GM19397 (cell line): ENCODE measurements around the gene KANK2.
"Not testable (repeated sequence)": the region's sequence is repeated elsewhere in the genome, so short reads cannot be mapped to it uniquely, and the experiment has no call there.

ENCODE experiments used
- ATAC-seq: cut with Tn5 transposase; IDR thresholded peaks from one replicate; pipeline ENCODE4 v1.9.1; 2021; ENCODE audit warnings: mild to moderate bottlenecking, moderate library complexity; ENCODE audit not compliant: unreplicated experiment

Gene KANK2

GRCh38 chr19:11175920-11176319 is 21.4 kb downstream of the KANK2 start:
- ATAC-seq: no peak

DNA sequence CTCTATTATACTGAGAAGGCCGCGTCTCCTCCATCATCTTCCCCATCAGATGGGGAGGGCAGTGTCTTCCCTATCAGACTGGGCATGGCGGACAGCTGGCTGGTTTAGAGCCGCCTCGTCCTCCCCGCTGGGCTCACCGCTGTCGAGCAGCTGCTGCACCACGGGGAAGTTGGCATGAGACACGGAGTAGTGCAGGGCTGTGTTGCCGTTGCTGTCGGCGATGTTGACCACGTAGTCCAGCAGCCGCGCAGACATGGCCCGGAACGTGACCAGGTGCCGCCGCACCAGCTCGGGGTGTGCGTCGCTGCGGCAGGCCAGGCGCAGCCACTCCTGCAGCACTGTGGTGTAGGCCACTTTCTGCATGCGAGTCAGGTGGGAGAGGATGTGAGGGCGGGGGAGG is 23.0 kb downstream of the KANK2 start:
- no peak for ATAC-seq

DNA sequence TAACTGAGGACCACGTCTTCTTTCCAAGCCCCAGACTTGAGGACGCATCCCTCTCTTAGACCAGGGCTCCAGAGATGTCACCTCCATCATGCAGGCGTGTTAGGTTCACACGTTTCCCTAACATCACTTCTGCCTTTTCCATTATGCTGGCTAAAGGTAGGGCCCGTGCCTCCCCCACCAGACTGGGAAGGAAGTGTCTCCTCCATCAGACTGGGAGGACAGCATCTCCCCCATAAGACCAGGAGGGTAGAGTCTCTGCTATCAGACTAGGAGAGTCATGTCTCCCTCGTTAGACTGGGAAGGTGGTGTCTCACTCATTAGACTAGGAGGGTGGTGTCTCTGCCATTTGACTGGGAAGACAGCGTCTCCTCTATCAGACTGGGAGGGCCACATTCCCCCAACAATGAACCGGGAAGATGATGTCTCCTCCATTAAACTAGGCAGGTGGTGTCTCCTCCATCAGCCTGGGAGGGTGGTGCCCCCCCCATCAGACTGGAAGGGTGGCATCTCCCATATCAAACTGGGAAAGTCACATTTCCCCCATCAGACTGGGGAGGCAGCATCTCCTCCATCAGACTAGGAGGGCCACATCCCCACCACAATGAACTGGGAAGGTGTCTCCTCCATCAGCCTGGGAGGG is 23.7 kb downstream of the KANK2 start:
- no peak for ATAC-seq

DNA sequence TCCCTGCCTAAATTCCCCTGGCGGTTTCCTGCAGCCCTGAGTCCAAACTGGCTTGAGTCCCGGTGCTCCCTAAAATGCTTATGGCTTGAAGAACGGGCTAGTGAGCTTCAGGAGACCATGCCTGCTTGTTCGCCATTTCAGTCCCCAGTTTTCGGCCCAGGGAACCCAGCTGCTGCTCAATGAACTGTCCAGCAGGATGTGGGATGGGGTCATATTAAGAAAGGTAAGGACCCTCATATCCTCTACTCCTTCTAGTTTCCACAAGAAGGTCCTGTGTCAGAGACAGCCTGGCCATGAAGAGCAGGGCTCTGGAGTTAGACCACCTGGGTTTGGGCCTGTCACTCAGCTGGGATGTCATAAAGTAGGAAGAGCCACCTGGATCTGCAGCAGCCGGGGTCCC is 24.8 kb downstream of the KANK2 start:
- no peak for ATAC-seq

GRCh38 chr19:11171144-11171543 is 26.2 kb downstream of the KANK2 start:
- no peak for ATAC-seq

DNA sequence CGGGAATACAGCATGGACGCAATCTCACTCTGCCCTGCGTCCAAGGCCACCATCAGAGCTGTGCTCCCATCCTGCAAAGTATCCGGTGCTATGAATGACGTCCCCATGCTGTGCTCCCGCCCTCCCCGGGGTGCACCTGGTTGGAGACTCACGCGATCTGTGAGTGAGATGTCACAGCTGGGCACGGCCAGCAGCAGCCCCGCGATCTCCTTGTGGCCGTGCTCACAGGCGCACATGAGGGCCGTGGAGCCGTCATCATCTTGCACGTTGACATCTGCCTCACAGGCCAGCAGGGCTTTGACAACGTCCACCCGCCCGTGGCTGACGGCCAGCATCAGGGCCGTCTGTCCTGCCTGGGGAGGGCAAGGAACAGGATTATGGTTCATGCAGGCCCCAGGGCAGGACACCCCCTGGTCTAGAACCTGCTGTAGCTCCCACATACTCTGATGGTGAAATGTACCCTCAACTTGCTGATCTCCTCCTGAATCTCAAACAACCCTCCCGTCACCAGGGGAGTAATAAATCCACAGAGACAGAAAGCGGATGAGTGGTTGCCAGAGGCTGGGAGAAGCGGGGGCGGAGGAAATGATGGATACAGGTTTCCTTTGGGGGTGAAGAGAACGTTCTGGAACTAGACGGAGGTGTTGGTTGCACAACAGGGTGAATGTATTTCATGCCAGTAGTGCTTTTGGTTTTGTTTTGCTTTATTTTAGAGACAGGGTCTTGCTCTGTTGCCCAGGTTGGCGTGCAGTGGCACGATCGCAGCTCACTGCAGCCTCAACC is 27.3 kb downstream of the KANK2 start:
- ATAC-seq: no peak

GRCh38 chr19:11168568-11168967 is 28.8 kb downstream of the KANK2 start:
- no peak for ATAC-seq

DNA sequence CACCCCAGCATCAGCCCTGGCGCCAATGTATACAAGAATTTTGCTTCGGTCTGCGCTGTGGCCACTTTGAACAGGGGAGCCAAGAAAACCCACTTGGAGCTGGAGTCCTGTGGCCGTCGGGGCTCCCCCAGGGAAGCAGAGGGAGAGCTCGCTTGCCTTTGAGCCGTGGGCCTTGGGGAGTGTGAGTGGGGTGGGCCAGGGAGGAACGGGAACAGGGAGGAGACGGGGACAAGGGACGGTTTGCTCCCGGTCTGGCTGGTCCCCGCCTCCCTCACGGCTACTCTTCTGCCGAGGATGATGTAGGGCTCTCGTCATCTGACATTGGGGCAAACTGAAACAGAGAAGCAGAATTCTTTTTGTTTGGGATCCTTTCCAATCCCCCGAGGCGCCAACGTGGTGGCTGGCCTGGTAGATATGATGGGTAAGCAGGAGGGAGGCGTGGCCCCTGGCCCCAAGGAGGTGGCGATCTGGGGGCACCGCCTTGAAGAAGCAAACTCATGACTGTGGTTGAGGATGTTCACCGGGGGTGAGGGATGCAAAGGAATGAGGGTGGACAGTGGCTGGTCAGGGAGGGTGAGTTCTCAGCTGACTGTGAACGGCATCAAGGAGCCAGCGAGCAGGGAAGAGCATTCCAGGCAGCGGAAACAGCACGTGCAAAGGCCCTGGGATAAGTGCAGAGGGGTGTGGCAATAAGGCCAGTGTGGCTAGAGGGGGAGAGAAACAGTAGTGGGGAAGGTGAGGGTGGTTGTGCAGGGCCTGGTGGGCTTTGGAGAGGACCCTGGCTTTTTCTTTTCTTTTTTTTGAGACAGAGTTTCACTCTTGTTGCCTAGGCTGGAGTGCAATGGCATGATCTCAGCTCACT is 30.8 kb downstream of the KANK2 start:
- ATAC-seq: no peak

GRCh38 chr19:11165486-11166030 is 31.8 kb downstream of the KANK2 start:
- ATAC-seq: no peak

DNA sequence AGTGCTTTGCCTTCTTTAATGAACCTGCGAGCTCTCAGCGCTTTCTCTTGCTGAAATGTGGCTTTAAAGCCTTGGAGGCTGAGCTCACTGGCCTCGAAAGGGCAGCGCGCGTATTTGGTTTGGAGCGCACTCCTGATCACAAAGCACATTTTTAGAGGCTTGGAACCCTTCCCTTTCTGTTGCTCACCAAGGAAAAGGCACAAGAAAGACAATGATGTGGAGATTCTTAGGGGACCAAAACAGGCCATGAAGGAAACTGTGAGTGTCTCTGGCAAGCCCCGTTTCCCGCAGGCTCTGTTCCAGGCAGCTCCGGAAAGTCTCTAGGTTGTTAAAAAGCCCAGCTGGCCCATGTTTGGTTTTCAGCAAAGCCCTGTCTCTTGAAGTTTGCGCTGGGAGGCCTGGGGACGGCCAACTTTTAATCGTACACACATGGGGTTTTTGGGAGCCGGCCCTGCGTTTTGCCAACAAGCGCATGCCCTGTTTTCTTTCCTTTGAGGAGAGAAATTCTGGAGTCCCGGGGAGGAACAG is 32.4 kb downstream of the KANK2 start:
- no peak for ATAC-seq

DNA sequence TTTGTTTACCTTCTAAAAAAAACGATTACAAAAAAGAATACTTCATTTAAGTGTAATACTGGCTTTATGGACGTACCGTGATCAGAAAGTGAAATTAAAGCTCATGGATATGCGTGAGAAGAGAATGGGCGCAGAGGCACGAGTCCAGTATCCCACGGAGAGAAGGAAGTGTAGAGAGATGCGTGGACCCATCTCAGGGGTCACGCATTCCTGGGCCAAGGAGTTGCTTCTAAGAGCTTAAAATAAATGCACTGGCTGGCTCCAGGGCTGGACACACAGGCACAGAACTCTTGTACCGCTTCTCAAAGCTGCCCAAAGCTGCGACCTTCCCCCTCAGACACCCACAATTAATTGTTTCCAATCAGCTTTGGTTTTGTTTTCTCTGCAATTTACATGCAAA is 33.0 kb downstream of the KANK2 start:
- no peak for ATAC-seq

GRCh38 chr19:11160440-11160768 is 36.9 kb downstream of the KANK2 start:
- ATAC-seq: not testable (repeated sequence)

DNA sequence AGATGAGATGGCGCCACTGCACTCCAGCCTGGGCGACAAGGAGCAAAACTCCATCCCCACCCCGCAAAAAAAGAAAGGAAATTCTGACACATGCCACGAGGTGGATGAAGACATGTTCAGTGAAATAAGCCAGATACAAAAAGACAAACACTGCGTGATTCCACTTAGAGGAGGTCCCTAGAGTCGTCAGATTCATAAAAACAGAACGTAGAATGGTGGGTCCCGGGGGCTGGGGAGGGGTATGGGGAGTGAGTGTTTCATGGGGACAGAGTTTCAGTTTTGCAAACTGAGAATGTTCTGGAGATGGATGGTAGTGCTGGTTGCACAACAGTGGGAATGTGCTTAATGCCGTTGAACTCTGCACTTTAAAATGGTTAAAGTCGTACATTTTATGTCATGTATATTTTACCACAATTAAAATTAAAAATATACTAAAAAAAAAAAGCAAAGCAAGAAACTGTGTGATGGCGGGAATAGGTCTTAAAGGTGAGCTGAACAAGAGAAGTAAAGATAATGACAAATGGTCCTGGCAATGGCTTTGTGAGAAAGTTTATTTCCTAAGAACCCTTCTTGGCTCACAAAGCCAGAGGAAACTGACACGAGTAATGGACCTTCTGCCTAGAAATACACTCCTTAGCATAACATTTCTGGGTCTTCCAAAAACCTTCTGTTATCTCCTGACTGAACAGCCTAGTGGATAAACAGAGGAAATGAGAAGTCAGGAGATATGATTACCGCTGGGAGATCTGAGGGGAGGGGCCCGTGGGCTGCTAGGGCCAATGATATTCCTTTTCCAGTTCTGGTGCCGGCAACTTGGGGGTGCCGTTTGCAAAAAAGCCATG is 37.5 kb downstream of the KANK2 start:
- ATAC-seq: no peak

- ATAC-seq: peak; percentile 94
Observed at GRCh38 chr19:11155373-11156120, 41.8 kb downstream of the KANK2 start, which contains the start of gene SPC24. Gene SPC24, minus strand, starts transcription at chr19:11155782. Its CDS starts 6 bp downstream, at chr19:11155776.

DNA sequence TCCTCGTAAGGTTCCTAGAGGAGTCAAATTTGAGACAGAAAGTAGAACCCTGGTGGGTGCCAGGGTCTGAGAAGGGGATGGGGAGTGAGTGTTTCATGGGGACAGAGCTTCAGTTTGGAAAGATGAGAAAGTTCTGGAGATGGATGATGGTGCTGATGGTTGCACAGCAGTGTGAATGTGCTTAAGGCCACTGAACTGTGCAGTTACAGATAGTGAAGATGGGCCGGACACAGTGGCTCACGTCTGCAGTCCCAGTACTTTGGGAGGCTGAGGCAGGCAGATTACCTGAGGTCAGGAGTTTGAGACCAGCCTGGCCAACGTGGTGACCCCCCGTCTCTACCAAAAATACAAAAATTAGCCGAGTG is 42.7 kb downstream of the KANK2 start:
- no peak for ATAC-seq

- no peak for ATAC-seq
Observed at GRCh38 chr19:11152318-11153062, 44.9 kb downstream of the KANK2 start.

DNA sequence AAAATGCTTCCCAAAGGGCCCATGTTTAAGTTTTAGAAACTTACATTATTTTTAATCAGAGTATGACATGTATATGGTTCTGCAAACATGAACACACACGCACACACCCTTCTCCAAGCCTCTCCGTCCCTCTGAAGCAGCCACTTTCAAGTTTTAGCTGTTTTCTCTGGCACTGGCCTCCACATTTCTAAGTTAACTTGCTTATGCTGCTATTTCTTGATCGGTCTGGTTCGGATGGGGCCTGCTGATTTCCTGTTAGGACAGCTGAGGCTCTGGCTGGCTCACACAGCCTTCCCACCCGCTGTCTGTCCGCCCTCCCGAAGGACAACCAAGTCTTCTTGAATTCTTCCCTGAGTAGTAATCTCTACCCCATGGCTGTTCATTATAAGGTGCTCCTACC is 46.2 kb downstream of the KANK2 start:
- no peak for ATAC-seq

GRCh38 chr19:11148001-11148400 is 49.3 kb downstream of the KANK2 start:
- ATAC-seq: no peak

DNA sequence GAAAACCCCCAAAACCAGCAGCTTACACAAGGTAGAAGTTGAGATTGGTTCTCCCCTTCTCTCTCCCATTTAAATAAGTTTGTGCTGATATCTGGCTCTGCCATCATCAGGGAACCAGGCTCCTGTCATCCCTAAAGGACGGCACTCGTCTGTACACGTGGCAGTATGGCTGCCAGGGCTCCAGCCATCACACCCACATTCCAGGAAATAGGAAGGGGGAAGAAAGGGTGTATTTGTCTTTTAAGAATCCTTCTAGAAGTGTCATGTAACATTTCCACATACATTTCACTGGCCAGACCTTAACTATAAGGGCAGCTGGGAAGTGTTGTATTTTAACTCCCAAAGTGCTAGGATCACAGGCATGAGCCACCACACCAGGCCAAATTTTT is 51.8 kb downstream of the KANK2 start:
- ATAC-seq: no peak
